Transverse colon (tissue), 4 donors: Measurements from ENCODE around the gene ANO9.

Experiments
- EP300 ChIP-seq: sonication (generic); formaldehyde crosslinking; IDR thresholded peaks from one replicate; pipeline ENCODE4 v1.6.1; 2017; ENCODE audit warnings: antibody characterized with exemption, low read depth
- POLR2AphosphoS5 ChIP-seq, 3 donors: sonication (generic); formaldehyde crosslinking; IDR thresholded peaks; one replicate each; pipeline ENCODE4 v1.6.1; 2016; ENCODE audit warnings: antibody characterized with exemption in 3 of 3
- TF ChIP-seq, protein P1 (sequence below), 5 experiments: fragments of 200-600 bp in 3 of 5; fragments of 450-650 bp in 2 of 5; sonication (generic) in 3 of 5; IDR thresholded peaks; 1 replicate in 2 of 5; 2 replicates in 3 of 5; pipeline ENCODE4 v1.5.1; 2016 to 2017; ENCODE audit warnings: antibody characterized with exemption in 5 of 5, inconsistent platforms in 3 of 5, mild to moderate bottlenecking in 2 of 5, moderate library complexity in 1 of 5

DNA sequence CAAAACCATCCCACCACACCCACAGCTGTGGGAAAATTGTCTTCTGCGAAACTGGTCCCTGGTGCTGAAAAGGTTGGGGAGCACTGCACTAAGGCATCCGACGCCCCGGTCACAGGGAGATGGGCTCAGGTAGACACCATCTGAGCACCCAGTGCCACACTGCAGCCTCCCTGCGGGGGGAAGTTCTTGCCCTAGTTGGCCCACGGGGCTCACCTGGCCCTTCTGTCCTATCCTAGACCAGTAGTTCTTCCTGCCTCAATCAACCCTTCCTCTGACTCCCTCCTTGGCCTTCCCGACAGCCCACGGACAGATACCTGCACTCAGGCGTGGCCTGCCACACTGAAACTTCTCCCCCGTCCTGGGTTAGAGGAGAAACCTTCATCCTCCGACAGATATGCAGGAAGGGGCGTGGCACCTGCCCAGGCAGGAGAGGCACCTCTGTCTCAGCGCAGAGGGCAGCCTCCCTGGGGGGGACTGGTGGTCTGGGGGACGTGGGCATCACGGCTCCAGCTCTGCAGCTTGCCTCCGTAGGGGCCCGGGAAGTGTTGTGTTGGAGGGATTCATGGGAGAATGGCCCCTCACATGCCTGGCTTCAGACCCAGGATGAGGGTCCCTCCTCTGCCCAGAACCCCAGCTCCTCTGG lies 4.5 kb downstream of the ANO9 start:
- TF ChIP-seq POLR2AphosphoS5 (IDR thresholded peaks at IDR 0.05) = no peak
- TF ChIP-seq, protein P1, sequence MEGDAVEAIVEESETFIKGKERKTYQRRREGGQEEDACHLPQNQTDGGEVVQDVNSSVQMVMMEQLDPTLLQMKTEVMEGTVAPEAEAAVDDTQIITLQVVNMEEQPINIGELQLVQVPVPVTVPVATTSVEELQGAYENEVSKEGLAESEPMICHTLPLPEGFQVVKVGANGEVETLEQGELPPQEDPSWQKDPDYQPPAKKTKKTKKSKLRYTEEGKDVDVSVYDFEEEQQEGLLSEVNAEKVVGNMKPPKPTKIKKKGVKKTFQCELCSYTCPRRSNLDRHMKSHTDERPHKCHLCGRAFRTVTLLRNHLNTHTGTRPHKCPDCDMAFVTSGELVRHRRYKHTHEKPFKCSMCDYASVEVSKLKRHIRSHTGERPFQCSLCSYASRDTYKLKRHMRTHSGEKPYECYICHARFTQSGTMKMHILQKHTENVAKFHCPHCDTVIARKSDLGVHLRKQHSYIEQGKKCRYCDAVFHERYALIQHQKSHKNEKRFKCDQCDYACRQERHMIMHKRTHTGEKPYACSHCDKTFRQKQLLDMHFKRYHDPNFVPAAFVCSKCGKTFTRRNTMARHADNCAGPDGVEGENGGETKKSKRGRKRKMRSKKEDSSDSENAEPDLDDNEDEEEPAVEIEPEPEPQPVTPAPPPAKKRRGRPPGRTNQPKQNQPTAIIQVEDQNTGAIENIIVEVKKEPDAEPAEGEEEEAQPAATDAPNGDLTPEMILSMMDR (IDR thresholded peaks at IDR 0.05) = no peak
- TF ChIP-seq EP300 = no peak
